Osteoblast (primary cell): ENCODE data around the gene ABCB9. TPM values are rescaled to one million over a fixed set of nuclear protein-coding genes. Genes with fewer than 3 reads are reported as not detected.

Source experiments
- DNase-seq: peaks from one replicate; pipeline ENCODE4 v3.0.0; 2011; ENCODE audit warnings: low spot score, mixed read lengths; ENCODE audit not compliant: insufficient read length; ENCODE audit errors: missing footprints
- H2AFZ ChIP-seq: 2 replicates; pipeline ENCODE4 v1.6.0; 2011; ENCODE audit warnings: mild to moderate bottlenecking, low read length
- H3K27ac ChIP-seq: 2 replicates; pipeline ENCODE4 v1.5.1; 2011; ENCODE audit warnings: mild to moderate bottlenecking, low read depth, low read length, moderate library complexity
- H3K27me3 ChIP-seq: 2 replicates; pipeline ENCODE4 v1.6.0; 2012; ENCODE audit warnings: mild to moderate bottlenecking, control low read depth, inconsistent platforms, low read length, moderate library complexity; ENCODE audit not compliant: insufficient read depth
- H3K36me3 ChIP-seq: 2 replicates; pipeline ENCODE4 v1.5.1; 2011; ENCODE audit warnings: mild to moderate bottlenecking, low read length, control low read depth, moderate library complexity; ENCODE audit not compliant: insufficient read depth
- H3K4me1 ChIP-seq: 2 replicates; pipeline ENCODE4 v1.5.1; 2011; ENCODE audit warnings: mild to moderate bottlenecking, low read length, control low read depth, moderate library complexity; ENCODE audit not compliant: insufficient read depth
- H3K4me2 ChIP-seq: 2 replicates; pipeline ENCODE4 v1.6.0; 2011; ENCODE audit warnings: mild to moderate bottlenecking, low read length; ENCODE audit not compliant: insufficient read depth
- H3K4me3 ChIP-seq: fragments of 200-600 bp; sonication (generic); 3 replicates; pipeline ENCODE4 v1.5.1; 2012; ENCODE audit warnings: mild to moderate bottlenecking, low read length, inconsistent platforms; ENCODE audit not compliant: insufficient read depth
- H3K79me2 ChIP-seq: 2 replicates; pipeline ENCODE4 v1.6.0; 2012; ENCODE audit warnings: mild to moderate bottlenecking, low read length, control low read depth, inconsistent platforms; ENCODE audit not compliant: insufficient read depth
- H3K9me3 ChIP-seq: 2 replicates; pipeline ENCODE4 v1.5.1; 2011; ENCODE audit warnings: low read depth, low read length, control low read depth
- H4K20me1 ChIP-seq: 2 replicates; pipeline ENCODE4 v1.6.0; 2012; ENCODE audit warnings: mild to moderate bottlenecking, low read length, control low read depth; ENCODE audit not compliant: insufficient read depth
- total RNA-seq: library from RNA; depleted of rRNA; stranded (reverse); fragments of >200 nt; gene quantifications from 2 replicates; pipeline ENCODE4 v1.2.3, GENCODE V29; 2012
- TF ChIP-seq, protein P1 (sequence below): IDR thresholded peaks from 2 replicates; pipeline ENCODE4 v1.5.1; 2011; ENCODE audit warnings: mild to moderate bottlenecking, low read depth, low read length, moderate library complexity; ENCODE audit errors: extremely low read depth

Gene ABCB9
- total RNA-seq, 1 donor, result 11.9 TPM

DNA sequence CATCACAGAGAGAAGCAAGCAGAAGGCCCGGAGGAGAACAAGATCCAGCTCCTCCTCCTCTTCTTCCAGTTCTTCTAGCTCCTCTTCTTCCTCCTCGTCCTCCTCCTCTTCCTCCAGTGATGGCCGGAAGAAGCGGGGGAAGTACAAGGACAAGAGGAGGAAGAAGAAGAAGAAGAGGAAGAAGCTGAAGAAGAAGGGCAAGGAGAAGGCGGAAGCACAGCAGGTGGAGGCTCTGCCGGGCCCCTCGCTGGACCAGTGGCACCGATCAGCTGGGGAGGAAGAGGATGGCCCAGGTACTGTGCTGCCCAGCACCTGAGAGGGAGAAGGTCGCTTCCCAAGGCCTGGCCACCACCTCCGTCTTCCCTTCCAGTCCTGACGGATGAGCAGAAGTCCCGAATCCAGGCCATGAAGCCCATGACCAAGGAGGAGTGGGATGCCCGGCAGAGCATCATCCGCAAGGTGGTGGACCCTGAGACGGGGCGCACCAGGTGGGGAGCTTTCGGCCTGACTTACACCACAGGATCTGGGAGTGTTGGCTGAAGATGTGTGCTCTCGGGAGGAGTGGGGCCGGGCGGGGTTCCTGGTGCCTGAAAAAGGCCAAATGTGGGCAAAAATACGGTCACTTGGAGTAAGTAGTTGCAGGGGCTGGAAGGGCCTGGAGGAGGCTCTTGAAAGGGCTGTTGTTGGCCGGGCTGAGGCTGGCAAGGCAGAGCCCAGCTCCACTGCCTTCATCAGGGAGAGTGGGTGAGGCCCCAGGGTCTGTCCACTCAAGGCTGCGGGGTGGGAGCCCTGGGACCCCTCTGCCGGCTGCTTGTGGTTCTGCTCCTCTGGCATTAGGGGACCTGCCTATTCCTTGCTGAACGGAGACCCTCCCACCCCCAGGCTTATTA, 15.6 kb upstream of the ABCB9 start:
- H3K4me3 ChIP-seq, result peak overlapping the region; percentile 86
- H3K36me3 ChIP-seq, result peaks cover 19% of the 10 kb centered on the region
- DNase-seq, result peak; percentile 91
- H3K9me3 ChIP-seq, result no peaks in the 10 kb centered on the region
- TF ChIP-seq, protein P1, sequence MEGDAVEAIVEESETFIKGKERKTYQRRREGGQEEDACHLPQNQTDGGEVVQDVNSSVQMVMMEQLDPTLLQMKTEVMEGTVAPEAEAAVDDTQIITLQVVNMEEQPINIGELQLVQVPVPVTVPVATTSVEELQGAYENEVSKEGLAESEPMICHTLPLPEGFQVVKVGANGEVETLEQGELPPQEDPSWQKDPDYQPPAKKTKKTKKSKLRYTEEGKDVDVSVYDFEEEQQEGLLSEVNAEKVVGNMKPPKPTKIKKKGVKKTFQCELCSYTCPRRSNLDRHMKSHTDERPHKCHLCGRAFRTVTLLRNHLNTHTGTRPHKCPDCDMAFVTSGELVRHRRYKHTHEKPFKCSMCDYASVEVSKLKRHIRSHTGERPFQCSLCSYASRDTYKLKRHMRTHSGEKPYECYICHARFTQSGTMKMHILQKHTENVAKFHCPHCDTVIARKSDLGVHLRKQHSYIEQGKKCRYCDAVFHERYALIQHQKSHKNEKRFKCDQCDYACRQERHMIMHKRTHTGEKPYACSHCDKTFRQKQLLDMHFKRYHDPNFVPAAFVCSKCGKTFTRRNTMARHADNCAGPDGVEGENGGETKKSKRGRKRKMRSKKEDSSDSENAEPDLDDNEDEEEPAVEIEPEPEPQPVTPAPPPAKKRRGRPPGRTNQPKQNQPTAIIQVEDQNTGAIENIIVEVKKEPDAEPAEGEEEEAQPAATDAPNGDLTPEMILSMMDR, result no peak
- H2AFZ ChIP-seq, result no peak overlapping the region
- peak overlapping the region; percentile 41 for H3K27ac ChIP-seq
- H3K4me2 ChIP-seq, result peak overlapping the region; percentile 95
- peaks cover 63% of the 10 kb centered on the region for H3K79me2 ChIP-seq
- H3K4me1 ChIP-seq, result peaks cover 45% of the 10 kb centered on the region
- H3K27me3 ChIP-seq, result no peaks in the 10 kb centered on the region
- peaks cover 12% of the 10 kb centered on the region for H4K20me1 ChIP-seq

DNA sequence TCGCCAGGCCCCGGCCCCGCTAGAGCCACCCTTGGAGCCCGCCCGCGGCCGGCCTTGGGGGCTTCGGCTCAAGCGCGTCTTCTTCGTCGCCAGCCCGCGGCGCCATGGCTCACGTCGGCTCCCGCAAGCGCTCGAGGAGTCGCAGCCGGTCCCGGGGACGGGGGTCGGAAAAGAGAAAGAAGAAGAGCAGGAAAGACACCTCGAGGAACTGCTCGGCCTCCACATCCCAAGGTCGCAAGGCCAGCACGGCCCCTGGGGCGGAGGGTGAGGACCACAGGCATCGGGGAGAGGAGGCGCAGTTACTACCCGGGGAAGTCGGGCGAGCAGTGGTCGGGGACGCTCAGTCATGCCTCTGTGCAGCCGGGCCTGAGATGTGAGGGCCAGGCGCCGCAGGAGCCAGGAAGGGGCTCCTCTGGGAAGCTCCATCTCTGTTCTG, 14.8 kb upstream of the ABCB9 start:
- H3K27me3 ChIP-seq, result no peaks in the 10 kb centered on the region
- no peaks in the 10 kb centered on the region for H3K9me3 ChIP-seq
- peaks cover 71% of the 10 kb centered on the region for H3K79me2 ChIP-seq
- peak overlapping the region; percentile 41 for H3K27ac ChIP-seq
- peak overlapping the region; percentile 35 for H2AFZ ChIP-seq
- peak; percentile 91 for DNase-seq
- H3K36me3 ChIP-seq, result peaks cover 19% of the 10 kb centered on the region
- H3K4me2 ChIP-seq, result peak overlapping the region; percentile 95
- H3K4me3 ChIP-seq, result peak overlapping the region; percentile 86
- peaks cover 51% of the 10 kb centered on the region for H3K4me1 ChIP-seq
- H4K20me1 ChIP-seq, result peaks cover 13% of the 10 kb centered on the region
- TF ChIP-seq, protein P1, result no peak

DNA sequence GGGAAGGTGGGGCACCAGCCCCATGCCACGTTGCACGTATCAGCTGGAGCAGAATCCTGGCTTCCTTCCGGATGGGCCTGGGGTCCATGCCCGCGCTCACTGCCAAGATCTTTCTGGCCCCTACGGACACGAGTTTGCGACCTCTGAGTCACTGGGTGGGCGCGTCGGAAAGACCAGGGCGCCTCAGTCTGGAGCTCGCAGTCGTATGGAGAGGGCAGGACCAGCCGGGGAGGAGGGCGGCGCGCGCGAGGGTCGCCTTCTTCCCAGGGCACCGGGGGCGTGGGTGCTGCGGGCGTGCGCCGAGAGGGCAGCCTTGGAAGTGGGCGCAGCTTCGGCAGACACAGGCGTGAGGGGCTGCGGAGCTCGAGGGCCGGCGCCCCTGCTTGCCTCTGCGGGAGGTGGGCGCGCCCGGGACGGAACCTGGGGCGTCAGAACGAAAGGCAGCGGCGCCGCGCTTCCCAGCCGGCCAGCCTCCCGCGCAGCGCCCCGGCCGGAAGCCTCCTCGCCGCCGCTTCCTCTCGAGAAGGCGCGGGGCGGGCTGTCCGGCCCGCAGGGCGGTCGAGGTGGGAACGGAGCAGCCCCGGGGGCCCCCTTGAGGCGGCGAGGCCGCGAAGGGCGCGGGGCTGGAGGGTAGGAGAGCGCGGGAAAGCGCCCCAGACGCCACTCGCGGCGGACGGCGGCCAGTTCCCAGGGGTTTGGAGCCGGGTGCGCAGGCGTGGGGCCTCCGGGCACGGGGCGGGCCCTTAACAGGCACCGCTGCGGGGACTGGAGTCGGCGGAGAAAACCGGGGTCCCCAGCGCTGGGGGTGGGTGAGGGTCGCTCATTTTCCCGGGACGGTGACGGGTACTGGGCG, 14.1 kb upstream of the ABCB9 start, which contains the start of gene ARL6IP4:
ARL6IP4 (plus strand) TSS at position 499 of the 853 bp plus-strand sequence. CDS start 459 bp downstream, outside the sequence.
- DNase-seq, result peak; percentile 98
- H3K9me3 ChIP-seq, result no peaks in the 10 kb centered on the region
- peak within 1 kb of the TSS; percentile 86 for H3K4me3 ChIP-seq
- H3K27me3 ChIP-seq, result no peaks in the 10 kb centered on the region
- H3K36me3 ChIP-seq, result peaks cover 15% of the 10 kb centered on the region
- H2AFZ ChIP-seq, result peak within 1 kb of the TSS; percentile 76
- H3K4me1 ChIP-seq, result peaks cover 55% of the 10 kb centered on the region
- peak within 1 kb of the TSS; percentile 41 for H3K27ac ChIP-seq
- peak within 1 kb of the TSS; percentile 95 for H3K4me2 ChIP-seq
- peaks cover 19% of the 10 kb centered on the region for H4K20me1 ChIP-seq
- peaks cover 77% of the 10 kb centered on the region for H3K79me2 ChIP-seq
- TF ChIP-seq, protein P1, result no peak

DNA sequence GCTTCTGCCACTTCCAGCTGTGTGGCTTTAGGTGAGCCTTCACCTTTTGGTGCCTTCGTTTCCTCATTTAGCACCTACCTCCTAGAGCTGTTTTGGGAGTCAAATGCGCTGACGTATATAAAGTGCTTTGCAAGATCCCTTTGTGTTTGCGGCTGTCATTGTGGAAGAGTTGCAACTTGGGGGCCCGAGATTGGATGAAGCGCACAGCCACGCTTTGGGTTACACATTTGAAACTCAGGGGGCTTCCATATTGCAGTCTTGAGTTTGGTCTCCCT, 13.6 kb upstream of the ABCB9 start:
- Histone ChIP-seq H3K4me3 (peak overlapping the region; percentile 86), H2AFZ (peak overlapping the region; percentile 76), H3K27ac (peak overlapping the region; percentile 41), H3K9me3 (no peaks in the 10 kb centered on the region), H3K36me3 (peaks cover 15% of the 10 kb centered on the region), H3K27me3 (no peaks in the 10 kb centered on the region), H3K4me1 (peaks cover 53% of the 10 kb centered on the region), H3K4me2 (peak overlapping the region; percentile 95), H3K79me2 (peaks cover 80% of the 10 kb centered on the region), H4K20me1 (peaks cover 19% of the 10 kb centered on the region)
- peak; percentile 94 for DNase-seq
- TF ChIP-seq, protein P1, result no peak
